HepG2 (cell line): ENCODE measurements around the gene QRICH2. TPM values are rescaled to one million over a fixed set of nuclear protein-coding genes. Genes with fewer than 3 reads are reported as not detected.

ENCODE experiments used
- ASH2L ChIP-seq: fragments of 300-600, 200-600 bp; sonication (generic); IDR thresholded peaks from 2 replicates; pipeline ENCODE4 v1.7.0; 2017; ENCODE audit warnings: low read depth, mild to moderate bottlenecking, moderate library complexity, mixed read lengths, low read length; ENCODE audit not compliant: insufficient read length
- FOXM1 ChIP-seq: sonication (generic); formaldehyde crosslinking; IDR thresholded peaks from 2 replicates; pipeline ENCODE4 v1.5.0; 2020; ENCODE audit warnings: missing genetic modification reagents
- HCFC1 ChIP-seq: fragments of 150-350 bp; IDR thresholded peaks from 2 replicates; pipeline ENCODE4 v1.6.1; 2014; ENCODE audit warnings: low read depth, low read length
- KLF9 ChIP-seq: IDR thresholded peaks from 2 replicates; pipeline ENCODE4 v1.6.1; 2016; ENCODE audit warnings: low read depth
- MTF2 ChIP-seq: sonication (generic); formaldehyde crosslinking; IDR thresholded peaks from 2 replicates; pipeline ENCODE4 v1.5.0; 2020; ENCODE audit warnings: missing genetic modification reagents, borderline replicate concordance
- NFYC ChIP-seq: IDR thresholded peaks from 2 replicates; pipeline ENCODE4 v1.6.1; 2016; ENCODE audit warnings: missing genetic modification reagents, missing compliant biosample characterization
- RAD51 ChIP-seq: fragments of 450-650 bp; IDR thresholded peaks from 2 replicates; pipeline ENCODE4 v1.6.1; 2016; ENCODE audit warnings: borderline replicate concordance
- SNAI1 ChIP-seq: sonication (generic); formaldehyde crosslinking; IDR thresholded peaks from 2 replicates; pipeline ENCODE4 v1.5.0; 2020; ENCODE audit warnings: mild to moderate bottlenecking, missing genetic modification reagents, borderline replicate concordance
- ZKSCAN5 ChIP-seq: sonication (generic); formaldehyde crosslinking; IDR thresholded peaks from 2 replicates; pipeline ENCODE4 v1.5.1; 2020; ENCODE audit warnings: mild to moderate bottlenecking, missing genetic modification reagents
- ZNF138 ChIP-seq: sonication (generic); formaldehyde crosslinking; IDR thresholded peaks from 2 replicates; pipeline ENCODE4 v1.5.0; 2020; ENCODE audit warnings: mild to moderate bottlenecking, low read depth, missing genetic modification reagents
- ZNF33A ChIP-seq: sonication (generic); formaldehyde crosslinking; IDR thresholded peaks from 2 replicates; pipeline ENCODE4 v1.5.1; 2020; ENCODE audit warnings: missing genetic modification reagents, mild to moderate bottlenecking, moderate library complexity, borderline replicate concordance
- ZNF432 ChIP-seq: sonication (generic); formaldehyde crosslinking; IDR thresholded peaks from 2 replicates; pipeline ENCODE4 v1.5.0; 2020; ENCODE audit warnings: missing genetic modification reagents, mild to moderate bottlenecking, borderline replicate concordance
- ZNF530 ChIP-seq: sonication (generic); formaldehyde crosslinking; IDR thresholded peaks from 2 replicates; pipeline ENCODE4 v1.5.0; 2020; ENCODE audit warnings: low read depth, mild to moderate bottlenecking, missing genetic modification reagents
- ZNF792 ChIP-seq: IDR thresholded peaks from 2 replicates; pipeline ENCODE4 v1.6.1; 2016
- polyA plus RNA-seq, 8 experiments: library from polyadenylated mRNA; depleted of rRNA in 3 of 8; stranded (reverse) in 7 of 8; unstranded in 1 of 8; fragments of >200 nt; fragmentation: Illumina TruSeq in 4 of 8; extraction: Trizol in 4 of 8; gene quantifications; 2 replicates each; pipeline versions ENCODE4 v1.2.1 to v1.2.3, GENCODE V29; 2011 to 2016; ENCODE audit warnings: low read depth in 4 of 8, missing spikeins in 1 of 8, mixed read lengths in 1 of 8; ENCODE audit not compliant: insufficient read depth in 1 of 8
- total RNA-seq, 5 experiments: library from RNA; depleted of rRNA; stranded (reverse); fragments of >200 nt; fragmentation: Illumina TruSeq; extraction: Trizol; gene quantifications; 2 replicates each; pipeline ENCODE4 v1.2.3, GENCODE V29; 2016; ENCODE audit warnings: low read depth in 1 of 5
- TF ChIP-seq, protein P1 (sequence below): sonication (generic); formaldehyde crosslinking; IDR thresholded peaks from 2 replicates; pipeline ENCODE4 v1.4.0; 2020; ENCODE audit warnings: missing genetic modification reagents
- TF ChIP-seq, protein P2 (sequence below): sonication (generic); formaldehyde crosslinking; IDR thresholded peaks from 2 replicates; pipeline ENCODE4 v1.4.0; 2020; ENCODE audit warnings: missing genetic modification reagents, borderline replicate concordance
- TF ChIP-seq, protein P3 (sequence below): sonication (generic); formaldehyde crosslinking; IDR thresholded peaks from 2 replicates; pipeline ENCODE4 v1.5.1; 2020; ENCODE audit warnings: missing genetic modification reagents, mild to moderate bottlenecking, borderline replicate concordance
- TF ChIP-seq, protein P4 (sequence below): sonication (generic); formaldehyde crosslinking; IDR thresholded peaks from 2 replicates; pipeline ENCODE4 v1.5.1; 2020; ENCODE audit warnings: mild to moderate bottlenecking, missing genetic modification reagents
- TF ChIP-seq, protein P5 (sequence below): sonication (generic); formaldehyde crosslinking; conservative IDR thresholded peaks from 2 replicates; pipeline ENCODE4 v1.4.0; 2020; ENCODE audit warnings: missing genetic modification reagents

The QRICH2 gene
- total and polyA plus RNA-seq, 2 of the 13 experiments (the other 11 are each of a cell fraction or from before 2014, with no cell fraction given) = 3.7 to 5.7 TPM

DNA sequence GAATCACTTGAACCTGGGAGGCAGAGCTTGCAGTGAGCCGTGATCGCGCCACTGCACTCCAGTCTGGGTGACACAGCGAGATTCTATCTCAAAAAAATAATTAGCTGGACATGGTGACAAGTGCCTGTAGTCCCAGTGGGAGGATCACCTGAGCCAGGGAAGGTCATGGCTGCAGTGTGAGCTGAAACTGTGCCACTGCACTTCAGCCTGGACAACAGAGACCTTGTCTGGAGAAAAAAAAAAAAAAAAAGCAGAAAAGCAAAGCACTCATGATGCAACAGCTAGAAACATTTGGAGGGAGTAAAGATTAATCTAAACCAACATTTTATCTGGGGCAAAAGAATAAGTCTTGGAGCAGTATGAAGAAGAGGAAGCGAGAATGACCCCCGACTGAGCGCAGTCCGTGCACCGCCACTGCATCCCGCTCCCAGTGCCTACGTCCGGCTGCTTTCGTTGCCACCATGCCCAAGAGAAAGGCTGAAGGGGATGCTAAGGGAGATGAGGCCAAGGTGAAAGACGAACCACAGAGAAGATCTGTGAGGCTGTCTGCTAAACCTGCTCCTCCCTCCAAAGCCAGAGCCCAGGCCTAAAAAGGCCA is 37.4 kb upstream of the QRICH2 start (continued):
- TF ChIP-seq, protein P1, sequence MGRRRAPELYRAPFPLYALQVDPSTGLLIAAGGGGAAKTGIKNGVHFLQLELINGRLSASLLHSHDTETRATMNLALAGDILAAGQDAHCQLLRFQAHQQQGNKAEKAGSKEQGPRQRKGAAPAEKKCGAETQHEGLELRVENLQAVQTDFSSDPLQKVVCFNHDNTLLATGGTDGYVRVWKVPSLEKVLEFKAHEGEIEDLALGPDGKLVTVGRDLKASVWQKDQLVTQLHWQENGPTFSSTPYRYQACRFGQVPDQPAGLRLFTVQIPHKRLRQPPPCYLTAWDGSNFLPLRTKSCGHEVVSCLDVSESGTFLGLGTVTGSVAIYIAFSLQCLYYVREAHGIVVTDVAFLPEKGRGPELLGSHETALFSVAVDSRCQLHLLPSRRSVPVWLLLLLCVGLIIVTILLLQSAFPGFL (CRISPR knock-in tag) = no peak
- TF ChIP-seq, protein P2, sequence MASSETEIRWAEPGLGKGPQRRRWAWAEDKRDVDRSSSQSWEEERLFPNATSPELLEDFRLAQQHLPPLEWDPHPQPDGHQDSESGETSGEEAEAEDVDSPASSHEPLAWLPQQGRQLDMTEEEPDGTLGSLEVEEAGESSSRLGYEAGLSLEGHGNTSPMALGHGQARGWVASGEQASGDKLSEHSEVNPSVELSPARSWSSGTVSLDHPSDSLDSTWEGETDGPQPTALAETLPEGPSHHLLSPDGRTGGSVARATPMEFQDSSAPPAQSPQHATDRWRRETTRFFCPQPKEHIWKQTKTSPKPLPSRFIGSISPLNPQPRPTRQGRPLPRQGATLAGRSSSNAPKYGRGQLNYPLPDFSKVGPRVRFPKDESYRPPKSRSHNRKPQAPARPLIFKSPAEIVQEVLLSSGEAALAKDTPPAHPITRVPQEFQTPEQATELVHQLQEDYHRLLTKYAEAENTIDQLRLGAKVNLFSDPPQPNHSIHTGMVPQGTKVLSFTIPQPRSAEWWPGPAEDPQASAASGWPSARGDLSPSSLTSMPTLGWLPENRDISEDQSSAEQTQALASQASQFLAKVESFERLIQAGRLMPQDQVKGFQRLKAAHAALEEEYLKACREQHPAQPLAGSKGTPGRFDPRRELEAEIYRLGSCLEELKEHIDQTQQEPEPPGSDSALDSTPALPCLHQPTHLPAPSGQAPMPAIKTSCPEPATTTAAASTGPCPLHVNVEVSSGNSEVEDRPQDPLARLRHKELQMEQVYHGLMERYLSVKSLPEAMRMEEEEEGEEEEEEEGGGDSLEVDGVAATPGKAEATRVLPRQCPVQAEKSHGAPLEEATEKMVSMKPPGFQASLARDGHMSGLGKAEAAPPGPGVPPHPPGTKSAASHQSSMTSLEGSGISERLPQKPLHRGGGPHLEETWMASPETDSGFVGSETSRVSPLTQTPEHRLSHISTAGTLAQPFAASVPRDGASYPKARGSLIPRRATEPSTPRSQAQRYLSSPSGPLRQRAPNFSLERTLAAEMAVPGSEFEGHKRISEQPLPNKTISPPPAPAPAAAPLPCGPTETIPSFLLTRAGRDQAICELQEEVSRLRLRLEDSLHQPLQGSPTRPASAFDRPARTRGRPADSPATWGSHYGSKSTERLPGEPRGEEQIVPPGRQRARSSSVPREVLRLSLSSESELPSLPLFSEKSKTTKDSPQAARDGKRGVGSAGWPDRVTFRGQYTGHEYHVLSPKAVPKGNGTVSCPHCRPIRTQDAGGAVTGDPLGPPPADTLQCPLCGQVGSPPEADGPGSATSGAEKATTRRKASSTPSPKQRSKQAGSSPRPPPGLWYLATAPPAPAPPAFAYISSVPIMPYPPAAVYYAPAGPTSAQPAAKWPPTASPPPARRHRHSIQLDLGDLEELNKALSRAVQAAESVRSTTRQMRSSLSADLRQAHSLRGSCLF (CRISPR knock-in tag) = no peak
- TF ChIP-seq NFYC (CRISPR knock-in tag) (no peak), ZNF33A (CRISPR knock-in tag) (no peak), ZNF792 (no peak), ZNF432 (CRISPR knock-in tag) (no peak), ZKSCAN5 (CRISPR knock-in tag) (no peak), HCFC1 (no peak), MTF2 (no peak), KLF9 (CRISPR knock-in tag) (no peak), SNAI1 (no peak), RAD51 (no peak), ZNF138 (no peak), ASH2L (no peak), FOXM1 (no peak), ZNF530 (CRISPR knock-in tag) (no peak)
- TF ChIP-seq, protein P3, sequence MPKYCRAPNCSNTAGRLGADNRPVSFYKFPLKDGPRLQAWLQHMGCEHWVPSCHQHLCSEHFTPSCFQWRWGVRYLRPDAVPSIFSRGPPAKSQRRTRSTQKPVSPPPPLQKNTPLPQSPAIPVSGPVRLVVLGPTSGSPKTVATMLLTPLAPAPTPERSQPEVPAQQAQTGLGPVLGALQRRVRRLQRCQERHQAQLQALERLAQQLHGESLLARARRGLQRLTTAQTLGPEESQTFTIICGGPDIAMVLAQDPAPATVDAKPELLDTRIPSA (CRISPR knock-in tag) = no peak
- TF ChIP-seq, protein P4, sequence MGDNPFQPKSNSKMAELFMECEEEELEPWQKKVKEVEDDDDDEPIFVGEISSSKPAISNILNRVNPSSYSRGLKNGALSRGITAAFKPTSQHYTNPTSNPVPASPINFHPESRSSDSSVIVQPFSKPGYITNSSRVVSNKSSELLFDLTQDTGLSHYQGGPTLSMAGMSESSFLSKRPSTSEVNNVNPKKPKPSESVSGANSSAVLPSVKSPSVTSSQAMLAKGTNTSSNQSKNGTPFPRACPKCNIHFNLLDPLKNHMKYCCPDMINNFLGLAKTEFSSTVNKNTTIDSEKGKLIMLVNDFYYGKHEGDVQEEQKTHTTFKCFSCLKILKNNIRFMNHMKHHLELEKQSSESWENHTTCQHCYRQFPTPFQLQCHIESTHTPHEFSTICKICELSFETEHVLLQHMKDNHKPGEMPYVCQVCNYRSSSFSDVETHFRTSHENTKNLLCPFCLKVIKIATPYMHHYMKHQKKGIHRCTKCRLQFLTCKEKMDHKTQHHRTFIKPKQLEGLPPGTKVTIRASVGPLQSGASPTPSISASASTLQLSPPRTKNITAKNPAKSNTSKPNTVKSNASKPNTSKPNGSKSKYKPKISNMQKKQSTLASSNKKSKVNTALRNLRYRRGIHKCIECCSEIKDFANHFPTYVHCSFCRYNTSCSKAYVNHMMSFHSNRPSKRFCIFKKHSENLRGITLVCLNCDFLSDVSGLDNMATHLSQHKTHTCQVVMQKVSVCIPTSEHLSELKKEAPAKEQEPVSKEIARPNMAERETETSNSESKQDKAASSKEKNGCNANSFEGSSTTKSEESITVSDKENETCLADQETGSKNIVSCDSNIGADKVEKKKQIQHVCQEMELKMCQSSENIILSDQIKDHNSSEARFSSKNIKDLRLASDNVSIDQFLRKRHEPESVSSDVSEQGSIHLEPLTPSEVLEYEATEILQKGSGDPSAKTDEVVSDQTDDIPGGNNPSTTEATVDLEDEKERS (CRISPR knock-in tag) = no peak
- TF ChIP-seq, protein P5, sequence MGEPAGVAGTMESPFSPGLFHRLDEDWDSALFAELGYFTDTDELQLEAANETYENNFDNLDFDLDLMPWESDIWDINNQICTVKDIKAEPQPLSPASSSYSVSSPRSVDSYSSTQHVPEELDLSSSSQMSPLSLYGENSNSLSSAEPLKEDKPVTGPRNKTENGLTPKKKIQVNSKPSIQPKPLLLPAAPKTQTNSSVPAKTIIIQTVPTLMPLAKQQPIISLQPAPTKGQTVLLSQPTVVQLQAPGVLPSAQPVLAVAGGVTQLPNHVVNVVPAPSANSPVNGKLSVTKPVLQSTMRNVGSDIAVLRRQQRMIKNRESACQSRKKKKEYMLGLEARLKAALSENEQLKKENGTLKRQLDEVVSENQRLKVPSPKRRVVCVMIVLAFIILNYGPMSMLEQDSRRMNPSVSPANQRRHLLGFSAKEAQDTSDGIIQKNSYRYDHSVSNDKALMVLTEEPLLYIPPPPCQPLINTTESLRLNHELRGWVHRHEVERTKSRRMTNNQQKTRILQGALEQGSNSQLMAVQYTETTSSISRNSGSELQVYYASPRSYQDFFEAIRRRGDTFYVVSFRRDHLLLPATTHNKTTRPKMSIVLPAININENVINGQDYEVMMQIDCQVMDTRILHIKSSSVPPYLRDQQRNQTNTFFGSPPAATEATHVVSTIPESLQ (CRISPR knock-in tag) = no peak
